K562 treated with DMSO at 1 percent for 48 hours (cell line): ENCODE data around the gene PGAM5. TPM values are rescaled to one million over a fixed set of nuclear protein-coding genes. Genes with fewer than 3 reads are reported as not detected.

Experiments
- total RNA-seq: library from RNA; unstranded; fragments of 300-600 nt; gene quantifications from 2 replicates; pipeline ENCODE4 v1.2.3, GENCODE V29; 2022; ENCODE audit warnings: low replicate concordance; ENCODE audit errors: extremely low read depth

The PGAM5 gene
- total RNA-seq: not detected in 2 replicates

DNA sequence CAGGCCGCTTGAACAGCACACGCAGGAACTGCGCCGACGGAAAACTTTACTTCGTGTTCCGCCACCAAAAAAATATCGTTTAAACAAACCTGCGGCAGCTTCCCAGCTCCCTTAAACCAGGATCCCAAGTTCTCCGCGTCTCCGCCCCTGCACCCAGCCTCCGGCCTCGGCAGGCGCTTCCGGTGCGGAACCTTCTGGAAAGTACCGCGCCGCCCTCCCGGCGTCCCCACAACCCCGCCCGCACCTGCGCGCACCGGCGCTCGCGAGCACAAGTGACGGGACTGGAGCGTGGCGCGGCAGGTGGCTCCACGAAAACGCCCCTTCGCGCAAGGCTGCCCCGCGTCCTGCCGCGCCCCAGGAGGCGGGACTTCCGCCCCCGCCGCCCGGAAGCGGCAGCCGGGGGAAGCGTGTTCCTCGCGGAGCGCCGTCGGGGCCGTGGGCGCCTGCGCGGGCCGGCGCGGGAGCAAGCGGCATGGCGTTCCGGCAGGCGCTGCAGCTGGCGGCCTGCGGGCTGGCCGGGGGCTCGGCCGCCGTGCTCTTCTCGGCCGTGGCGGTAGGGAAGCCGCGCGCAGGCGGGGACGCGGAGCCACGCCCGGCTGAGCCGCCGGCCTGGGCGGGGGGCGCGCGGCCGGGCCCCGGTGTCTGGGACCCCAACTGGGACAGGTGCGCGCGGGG lies at the start of gene PGAM5:
Gene PGAM5, plus strand, starts transcription at position 438 of the 675 bp plus-strand sequence. Its CDS starts 35 bp downstream, at position 473.

DNA sequence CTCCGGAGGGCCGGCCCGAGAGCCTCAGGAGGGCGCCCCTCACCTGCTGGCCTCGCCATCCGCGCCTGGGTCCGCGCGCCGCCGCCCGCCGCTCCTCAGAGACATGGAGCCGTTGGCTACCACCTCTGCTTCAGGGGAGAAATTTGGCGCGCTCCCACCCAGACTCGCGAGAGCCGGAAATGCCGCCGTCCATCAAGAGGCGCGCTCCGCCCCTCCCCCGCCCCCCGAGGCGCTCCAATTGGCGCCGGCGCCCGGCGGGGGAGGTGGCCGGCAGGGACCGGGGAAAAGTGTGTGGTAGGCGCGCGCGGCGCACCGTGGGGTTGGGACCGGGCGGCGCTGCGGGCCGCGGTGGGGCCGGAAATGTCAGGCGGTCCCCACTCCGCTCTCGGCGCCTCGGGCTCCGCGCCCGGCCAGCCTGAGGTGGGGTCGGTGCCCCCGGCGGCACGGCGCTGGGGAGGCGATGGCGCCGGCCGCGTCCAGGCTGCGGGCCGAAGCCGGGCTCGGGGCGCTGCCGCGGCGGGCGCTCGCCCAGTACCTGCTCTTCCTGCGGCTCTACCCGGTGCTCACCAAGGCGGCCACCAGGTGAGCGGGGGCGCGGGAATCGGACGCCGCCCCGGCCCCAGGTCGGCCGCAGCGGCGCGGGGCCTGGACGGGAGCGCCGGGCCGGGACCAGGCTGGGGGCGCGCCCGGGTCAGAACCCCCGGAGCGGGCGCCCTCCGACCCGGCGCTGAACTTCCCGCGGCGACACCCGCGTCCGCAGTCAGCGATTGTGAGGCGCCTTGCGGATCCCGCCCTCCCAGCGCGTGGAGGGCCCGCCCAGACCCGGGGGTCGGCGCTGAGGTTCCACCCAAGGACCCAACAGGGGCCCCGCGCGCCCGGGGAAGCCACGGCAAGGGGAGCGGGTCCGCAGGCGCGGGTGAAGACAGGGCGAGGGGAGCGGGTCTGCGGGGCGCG lies 23.2 kb upstream of the PGAM5 start, which contains the start of the genes POLE and PXMP2:
Gene POLE, minus strand, starts transcription at position 132 of the 954 bp plus-strand sequence. Its CDS starts 27 bp downstream, at position 105.
Gene PXMP2, plus strand, starts transcription at position 377 of the 954 bp plus-strand sequence. Its CDS starts 84 bp downstream, at position 461.

DNA sequence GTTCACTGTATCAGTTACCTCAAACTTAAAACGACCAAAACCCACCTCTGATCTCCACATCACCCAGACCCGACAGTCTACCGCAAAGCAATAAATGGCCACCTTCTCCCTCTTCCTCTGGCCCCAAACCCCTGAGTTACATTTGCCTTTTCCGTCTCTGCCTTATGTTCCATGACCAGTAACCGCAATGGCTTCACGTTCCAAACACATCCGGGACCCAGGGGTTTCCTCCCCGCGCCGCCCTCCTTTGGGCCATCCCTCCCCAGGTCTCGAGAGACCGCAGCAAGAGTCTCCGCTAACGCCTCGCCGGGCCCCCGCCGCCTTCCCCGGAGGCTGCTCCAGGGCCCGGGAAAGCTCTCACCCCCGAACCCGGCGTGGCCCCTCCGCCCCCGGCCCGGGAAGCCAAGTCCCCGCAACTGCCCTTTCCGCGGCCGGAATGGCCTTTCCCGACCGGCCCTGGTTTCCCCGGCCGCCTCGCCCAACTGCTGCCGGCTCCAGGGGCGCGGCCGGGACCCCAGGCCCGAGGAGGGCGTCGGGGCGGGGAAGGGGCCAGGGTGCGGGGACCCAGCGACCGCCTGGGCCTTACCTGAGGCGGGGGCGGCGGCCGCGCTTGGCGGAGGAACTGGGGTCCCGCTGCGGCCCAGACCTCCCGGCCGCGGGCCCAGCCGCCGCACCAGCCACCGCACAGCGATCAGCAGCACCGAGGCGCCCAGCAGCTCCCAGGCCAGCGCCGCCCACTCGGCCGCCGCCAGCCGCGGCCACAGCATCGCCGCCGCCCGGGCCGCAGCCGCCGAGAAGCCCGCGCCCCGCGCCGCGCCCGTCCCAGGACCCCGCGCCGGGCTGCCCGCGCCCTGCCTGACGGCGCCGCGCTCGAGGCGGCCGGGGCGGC lies 50.6 kb downstream of the PGAM5 start, which contains the start of gene ANKLE2:
Gene ANKLE2, minus strand, starts transcription at position 801 of the 889 bp plus-strand sequence. Its CDS starts 34 bp downstream, at position 767.

Other genes with a start within 250 kb of the PGAM5 start
- not detected in 2 replicates for gene FBRSL1, start 220.7 kb upstream of the PGAM5 start, total RNA-seq
- not detected in 2 replicates for gene LRCOL1, start 100.3 kb upstream of the PGAM5 start, total RNA-seq
- not detected in 2 replicates for gene P2RX2, start 92.1 kb upstream of the PGAM5 start, total RNA-seq
- 283 TPM in 1 of 2 replicates, not detected in the other for gene POLE, start 23.5 kb upstream of the PGAM5 start, total RNA-seq
- gene PXMP2, start 23.3 kb upstream of the PGAM5 start, total RNA-seq: not detected in 2 replicates
- gene ANKLE2, start 51.0 kb downstream of the PGAM5 start, total RNA-seq: not detected in 2 replicates
- not detected in 2 replicates for gene GOLGA3, start 118.0 kb downstream of the PGAM5 start, total RNA-seq
- gene CHFR, start 176.8 kb downstream of the PGAM5 start, total RNA-seq: not detected in 2 replicates
- not detected in 2 replicates for gene ZNF605, start 245.5 kb downstream of the PGAM5 start, total RNA-seq